Renal cortical epithelial cell (primary cell): Measurements from ENCODE around the gene HMGB2. TPM values are rescaled to one million over a fixed set of nuclear protein-coding genes. Genes with fewer than 3 reads are reported as not detected.

Source experiments
- DNase-seq: peaks from one replicate; pipeline ENCODE4 v3.0.0-alpha.2; 2011; ENCODE audit warnings: low read depth
- total RNA-seq: library from RNA; depleted of rRNA; stranded (reverse); fragments of >200 nt; gene quantifications from 2 replicates; pipeline ENCODE4 v1.2.3, GENCODE V29; 2014

HMGB2 gene
- 22.2 and 51.9 TPM in 2 replicates for total RNA-seq

DNA sequence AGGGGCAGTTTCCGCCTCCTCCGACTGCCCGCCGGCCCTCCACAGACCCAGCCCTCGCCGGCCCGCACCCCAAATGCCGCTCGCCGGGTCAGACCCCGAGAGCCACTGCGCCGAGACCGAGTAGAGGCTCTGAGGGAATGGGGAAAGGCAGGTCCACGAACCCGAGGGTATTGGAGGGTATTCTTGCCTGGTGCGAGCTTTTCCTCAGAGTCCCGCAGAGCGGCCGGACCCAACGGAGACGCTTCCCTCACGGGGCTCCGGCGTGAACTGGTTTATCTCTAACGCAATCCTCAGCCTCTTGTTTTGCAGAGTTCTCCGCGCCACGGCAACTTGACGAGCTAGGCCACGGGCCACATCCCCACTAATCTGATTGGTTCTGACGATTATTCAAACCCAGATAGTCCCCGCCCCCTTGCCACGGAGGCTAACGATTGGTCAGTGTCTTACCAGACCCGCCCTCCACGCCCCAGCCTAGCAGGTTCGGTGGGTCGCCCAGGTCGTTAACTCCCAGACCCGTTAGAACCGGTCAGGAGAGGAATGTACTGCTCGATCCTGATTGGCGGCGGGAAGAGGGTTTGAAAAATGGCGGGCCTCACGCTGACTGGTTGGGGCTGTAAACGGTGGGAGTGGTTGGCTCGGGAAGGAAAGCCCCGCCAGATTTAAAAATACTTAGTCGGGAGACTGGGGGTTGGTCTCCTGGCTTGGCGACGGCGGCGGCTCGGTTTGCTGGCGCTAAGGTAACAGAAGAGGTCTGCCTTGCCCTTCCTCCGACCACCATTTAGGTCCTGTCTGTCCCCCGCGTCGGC lies at the start of gene HMGB2:
TSS of gene HMGB2 (minus strand) at position 274 of the 806 bp plus-strand sequence. CDS start 709 bp downstream, outside the sequence.
- DNase-seq = peak; percentile 99

DNA sequence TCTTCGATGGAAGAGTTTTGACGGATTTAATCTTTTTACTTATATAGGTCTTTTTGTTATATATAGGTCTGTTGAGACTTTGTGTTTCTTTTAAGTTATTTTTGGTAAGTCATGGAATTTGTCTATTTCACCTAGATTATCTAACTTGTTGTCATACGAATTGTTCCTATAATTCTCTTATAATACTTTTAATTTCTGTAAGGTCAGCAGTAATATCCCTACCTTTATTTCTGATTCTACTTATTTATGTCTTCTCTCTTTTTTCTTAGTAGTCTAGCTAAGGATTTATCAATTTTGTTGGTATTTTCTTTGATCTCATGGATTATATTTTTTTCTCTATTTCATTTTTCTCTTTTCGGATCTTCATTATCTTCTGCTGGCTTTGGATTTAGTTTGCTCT lies 48.2 kb upstream of the HMGB2 start:
- no peak for DNase-seq

DNA sequence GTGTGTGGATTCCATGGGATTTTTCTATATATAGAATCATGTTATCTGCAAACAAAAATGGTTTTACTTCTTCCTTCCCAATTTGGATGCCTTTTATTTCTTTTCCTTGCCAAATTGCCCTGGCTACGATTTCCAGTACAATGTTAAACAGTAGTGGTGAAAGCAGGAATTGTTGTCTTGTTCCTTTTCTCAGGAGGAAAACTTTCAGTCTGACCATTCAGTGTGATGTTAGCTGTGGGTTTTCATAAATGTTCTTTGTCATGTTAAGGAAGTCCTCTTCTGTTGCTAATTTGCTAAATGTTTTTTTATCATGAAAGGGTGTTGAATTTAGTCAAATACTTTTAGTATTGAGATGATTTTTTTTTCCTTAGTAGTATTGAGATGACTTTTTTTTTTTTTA lies 47.5 kb upstream of the HMGB2 start:
- DNase-seq = no peak

DNA sequence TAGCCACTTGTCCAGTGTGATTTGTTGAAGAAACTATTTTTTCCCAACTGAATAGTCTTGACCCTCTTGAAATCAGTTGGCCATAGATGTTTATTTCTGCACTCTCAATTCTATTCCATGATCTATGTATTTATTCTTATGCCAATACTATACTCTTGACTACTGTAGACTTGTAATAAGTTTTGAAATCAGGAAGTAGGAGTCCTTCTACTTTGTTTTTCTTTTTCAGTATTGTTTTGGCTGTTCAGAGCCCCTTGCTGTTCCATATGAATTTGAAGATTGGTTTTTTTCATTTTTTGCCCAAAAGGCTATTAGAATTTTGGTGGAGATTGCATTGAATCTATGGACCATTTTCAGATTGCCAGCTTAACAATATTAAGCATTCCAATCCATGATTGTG lies 46.8 kb upstream of the HMGB2 start:
- DNase-seq = no peak

DNA sequence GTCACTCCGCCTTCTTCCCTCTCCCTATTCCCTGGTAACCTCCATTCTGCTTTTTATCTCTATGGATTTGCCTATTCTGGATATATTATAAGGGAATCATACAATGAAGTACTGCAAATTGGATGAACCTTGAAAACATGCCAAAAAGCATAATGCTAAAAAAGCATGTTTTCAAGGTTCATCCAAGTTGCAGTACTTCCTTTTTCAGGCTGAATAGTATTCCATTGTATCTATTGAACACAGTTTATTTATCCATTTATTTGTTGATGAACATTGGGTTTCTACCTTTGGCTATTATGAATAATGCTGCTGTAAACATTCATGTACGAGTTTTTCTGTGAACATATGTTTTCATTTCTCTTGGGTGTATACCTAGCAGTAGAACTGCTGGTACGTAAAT lies 45.8 kb upstream of the HMGB2 start:
- no peak for DNase-seq

DNA sequence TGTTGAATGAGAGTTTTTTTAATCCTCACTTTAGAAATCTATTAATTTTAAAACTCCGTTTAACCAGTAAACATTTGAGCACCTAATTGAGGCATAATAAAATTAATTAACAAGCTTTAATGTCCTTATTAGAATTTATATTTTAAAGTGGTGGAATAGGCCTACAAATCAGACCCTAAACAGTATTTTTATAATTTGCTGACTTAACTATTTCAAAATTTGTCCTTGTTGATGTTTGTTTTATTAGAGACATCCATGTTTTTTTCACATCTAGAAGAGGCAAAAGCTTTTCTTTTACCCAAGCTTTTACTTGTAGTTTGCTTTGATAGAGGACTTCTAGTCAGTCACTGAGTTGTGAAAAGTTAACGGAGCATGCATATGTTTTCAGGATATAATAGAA lies 40.4 kb upstream of the HMGB2 start:
- DNase-seq = no peak

DNA sequence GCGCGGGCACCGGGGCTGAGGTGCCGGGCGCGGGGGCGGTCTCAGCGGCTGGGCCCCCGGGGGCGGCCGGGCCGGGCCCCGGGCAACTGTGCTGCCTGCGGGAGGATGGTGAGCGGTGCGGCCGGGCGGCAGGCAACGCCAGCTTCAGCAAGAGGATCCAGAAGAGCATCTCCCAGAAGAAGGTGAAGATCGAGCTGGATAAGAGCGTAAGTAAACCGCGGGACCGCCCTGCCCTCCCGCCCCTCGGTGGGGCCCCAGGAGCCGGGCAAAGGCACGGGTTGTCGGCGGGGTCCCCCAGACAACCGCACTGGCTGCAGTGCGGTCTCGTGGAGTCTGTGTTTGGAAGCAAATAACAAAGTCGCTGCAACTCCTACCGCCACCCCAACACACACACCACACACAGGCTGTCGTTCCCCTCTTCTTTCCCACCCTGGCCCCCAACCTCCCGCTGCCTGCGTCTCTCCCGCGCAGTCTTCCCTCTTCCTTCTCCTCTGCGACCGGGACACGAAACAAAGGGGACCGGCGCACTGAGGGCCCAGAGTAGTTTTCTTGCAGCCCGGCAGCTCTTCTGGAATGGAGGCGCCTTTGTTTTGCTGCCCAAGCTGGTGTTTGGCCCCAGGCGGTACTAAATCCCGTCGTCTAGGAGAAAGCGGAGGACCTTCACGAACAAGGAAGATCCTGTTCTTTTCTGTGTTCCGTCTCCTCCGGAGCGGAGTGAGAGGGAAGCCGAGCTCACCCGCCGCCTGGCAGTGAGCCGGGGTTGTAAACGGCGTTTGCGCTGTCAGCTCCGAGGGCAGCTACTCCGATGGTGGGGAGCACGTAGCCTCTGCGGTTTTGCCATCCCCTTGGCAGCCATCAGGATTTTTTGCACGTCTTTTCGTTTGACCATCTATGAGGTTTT lies 37.4 kb upstream of the HMGB2 start:
- DNase-seq = peak; percentile 47

DNA sequence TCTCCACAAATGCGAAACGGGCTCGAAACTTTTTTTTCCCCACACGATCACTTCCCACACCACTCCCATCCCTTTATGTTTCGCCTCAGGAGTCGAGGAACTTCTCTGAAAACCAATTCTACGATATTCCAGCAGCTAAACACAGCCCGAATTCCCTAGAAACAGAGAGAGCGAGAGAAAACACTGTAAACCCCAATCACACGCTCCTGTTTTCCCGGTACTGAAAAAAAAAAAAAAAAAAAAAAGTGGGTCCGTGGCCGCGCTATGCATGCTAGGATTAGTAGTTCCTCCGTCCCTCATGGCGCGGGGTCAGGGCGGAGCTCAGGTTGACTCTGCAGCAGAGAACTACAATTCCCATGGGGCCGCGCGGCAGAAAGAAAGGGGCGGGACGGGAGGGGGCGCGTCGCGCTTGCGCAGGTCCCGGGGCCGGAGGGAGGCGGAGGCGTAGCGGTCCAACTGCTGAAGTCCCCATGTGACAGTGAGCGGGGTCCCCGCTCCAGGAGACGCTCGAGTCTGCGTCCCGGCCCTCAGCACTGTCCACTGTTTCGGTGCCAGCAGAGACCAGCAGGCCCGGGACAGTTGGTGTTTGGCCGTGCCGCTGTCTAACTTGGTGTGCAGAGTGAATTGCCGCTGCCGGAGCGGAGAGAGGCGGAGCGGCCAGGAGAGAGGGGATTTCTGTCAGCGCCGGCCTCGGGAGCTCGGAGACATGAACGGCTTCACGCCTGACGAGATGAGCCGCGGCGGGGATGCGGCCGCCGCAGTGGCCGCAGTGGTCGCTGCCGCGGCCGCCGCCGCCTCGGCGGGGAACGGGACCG lies 36.5 kb upstream of the HMGB2 start, which contains the start of gene SAP30:
TSS of gene SAP30 (plus strand) at position 478 of the 815 bp plus-strand sequence. CDS start at position 707, 229 bp downstream.
- DNase-seq = peak; percentile 92

DNA sequence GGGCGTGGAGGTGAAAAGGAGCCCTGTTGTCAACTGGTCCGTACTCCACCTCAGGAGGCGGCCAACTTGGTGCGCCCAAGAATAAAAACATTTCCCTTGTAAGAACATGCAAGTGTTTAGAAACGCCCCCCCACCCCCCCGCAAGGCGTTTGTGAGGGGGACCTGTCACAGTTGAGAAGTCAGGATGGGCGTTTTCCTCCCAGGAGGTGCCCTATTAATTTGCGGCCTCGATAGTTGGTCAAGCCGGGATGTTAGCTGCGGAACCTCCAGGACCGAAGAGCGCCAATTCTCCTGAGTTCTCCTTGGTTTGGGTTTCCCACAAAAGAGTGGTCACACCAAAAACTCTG lies 35.9 kb upstream of the HMGB2 start:
- no peak for DNase-seq

DNA sequence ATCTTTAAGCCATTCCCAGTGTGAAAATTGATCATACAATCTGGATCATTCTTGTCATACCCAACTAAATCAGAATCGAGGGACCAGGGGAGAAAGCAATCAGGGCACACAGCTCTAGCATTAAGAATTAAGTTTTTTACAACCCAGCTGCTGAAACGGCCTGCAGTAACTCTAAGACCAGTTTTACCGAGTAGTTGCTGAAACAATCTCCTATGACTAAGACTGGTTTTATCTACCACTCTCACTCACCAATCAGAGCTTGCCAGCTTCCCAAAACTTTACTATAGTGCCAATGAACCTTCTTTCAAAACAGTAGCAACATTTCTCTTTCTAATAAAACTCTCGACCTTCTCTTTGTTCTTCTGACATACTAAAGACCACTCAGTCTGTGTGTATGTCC lies 33.8 kb upstream of the HMGB2 start:
- DNase-seq = no peak

DNA sequence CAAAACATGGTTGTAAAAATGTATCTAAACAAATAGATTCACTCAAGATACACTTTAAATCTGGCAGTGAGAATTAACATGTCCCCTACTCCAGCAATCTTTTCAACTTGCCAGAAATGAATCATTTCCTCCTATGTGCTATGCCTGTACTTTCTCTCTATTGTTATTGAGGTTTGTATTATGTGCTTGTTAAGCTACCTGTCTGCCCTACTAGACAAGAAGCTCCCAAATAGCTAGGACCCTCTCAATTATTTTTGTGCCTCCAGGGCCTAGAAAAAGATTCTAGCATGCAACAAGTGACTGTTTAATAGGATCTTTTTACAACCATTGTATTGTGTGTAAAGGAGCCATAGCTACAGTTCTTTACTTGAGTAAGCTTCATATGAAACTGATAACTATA lies 33.1 kb upstream of the HMGB2 start:
- DNase-seq = peak; percentile 41

DNA sequence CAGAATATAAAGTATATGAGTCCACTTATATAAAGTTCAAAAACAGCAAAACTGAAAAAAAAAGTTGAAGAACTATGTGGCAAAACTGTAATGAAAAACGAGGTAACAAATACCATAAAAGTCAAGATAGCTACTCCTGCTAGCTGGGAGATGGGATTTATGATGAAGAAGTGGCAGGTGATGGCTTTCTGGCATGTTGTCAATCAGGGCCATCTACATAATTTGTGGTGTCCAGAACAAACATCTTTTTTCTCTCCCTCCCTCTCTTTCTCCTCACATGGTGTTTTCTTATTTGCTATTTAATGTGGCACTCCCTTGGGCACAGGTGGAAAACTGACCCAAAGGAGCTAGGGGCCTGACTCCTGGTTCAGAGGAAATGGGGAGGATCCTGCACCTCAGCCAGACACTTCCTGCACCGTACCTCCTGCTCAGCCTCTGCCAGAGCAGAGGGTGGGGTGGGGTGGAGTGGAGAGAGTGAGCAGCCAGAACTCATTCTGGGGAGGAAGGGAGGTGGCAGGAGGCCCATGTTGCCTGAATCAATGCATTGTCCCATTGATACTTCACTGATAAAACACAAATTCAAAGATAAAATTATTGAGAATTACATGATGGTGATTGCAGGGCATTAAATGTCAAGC lies 31.3 kb upstream of the HMGB2 start:
- DNase-seq = no peak

DNA sequence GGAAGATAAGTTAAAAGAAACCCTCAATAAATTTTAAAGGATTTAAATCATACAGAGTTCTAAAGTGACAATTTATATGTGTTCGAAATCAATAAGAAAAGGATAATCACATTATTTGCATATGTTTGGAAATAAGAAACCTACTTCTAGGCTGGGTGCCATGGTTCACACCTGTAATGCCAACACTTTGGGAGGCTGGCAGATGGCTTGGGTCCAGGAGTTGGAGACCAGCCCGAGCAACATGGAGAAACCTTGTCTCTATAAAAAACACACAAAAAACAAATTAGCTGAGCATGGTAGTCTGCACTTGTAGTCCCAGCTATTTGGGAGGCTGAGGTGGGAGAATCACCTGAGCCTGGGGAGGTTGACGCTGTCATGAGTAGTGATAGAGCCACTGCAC lies 28.5 kb upstream of the HMGB2 start:
- no peak for DNase-seq

DNA sequence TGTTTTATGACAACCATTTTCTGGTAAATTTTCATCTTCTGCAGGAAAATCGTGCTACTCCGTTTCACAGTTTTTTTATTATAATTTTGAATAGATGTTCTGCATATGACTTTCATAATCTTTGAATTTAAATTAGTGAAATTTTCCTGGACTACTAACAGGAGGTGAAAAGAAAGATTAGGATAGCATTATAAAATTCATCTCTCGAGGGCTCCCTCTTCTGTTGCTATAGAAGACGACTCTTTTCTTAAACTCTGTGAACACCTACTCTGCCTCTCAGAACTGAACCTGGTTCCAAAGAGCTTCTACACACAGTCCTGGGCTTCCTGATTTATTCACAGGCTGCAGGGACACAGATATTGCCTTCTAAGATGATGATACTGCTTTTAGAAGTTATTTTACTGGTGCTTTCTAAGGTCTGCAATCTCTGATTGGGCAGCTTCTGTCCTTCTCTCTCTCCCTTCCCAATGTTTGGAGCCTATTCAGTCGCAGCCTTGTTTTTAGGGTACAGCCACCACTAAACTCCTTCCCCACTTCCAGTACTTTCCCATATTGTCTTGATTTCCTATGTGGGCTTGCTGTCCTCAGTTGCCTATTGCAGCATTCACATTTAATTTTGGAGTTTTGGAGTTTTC lies 26.5 kb upstream of the HMGB2 start:
- peak; percentile 23 for DNase-seq

DNA sequence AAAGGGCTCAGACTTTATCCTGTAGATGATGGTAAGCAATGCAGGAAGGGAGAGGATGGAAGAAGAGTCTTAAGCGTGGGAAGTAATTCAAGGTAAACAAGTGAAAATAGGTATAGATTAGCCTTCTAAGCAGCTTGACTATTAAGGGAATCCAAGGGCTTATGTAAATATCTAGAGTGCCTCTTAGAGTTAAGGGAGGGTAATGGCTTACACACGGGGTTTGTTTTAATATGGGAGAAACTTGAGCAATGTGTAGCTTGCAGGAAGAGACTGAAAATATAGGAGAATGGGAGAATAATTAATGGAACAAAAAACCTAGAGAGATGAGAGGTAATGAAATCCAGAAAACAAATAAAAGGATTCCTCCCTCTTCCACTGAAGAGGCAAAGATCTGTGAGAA lies 23.8 kb upstream of the HMGB2 start:
- no peak for DNase-seq

DNA sequence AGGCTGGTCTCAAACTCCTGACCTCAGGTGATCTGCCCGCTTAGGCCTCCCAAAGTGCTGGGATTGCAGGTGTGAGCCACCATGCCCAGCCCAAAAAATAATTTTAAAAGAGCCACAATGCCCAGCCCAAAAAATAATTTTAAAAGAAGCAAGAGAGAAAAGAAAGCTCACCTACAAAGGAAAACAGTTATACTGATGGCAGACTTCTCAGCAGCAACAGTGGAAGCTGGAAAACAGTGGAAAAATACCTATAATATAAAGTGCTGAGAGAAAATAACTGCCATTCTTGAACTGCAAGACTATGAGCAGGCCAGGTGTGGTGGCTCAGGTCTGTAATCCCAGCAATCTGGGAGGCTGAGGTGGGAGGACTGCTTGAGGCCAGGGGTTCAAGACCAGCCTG lies 13.3 kb upstream of the HMGB2 start:
- no peak for DNase-seq

DNA sequence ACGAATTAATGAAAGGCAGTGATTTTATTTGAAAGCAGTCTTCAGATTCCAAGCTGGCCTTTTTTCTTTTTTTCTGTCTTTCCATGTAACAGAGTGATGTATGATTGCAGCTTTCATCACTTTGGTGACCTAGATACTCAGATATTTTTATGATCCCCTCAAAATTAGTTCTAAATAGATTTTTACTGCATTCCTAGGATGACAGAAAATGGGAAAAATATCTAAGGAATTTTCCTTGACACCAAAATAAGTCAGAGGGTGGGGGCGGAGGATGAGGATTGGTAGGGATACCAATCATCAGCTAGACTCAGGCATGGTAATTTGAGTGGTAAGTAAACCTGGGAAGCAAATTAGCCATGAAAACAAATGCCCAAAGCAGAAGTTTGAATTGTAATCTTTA lies 11.9 kb upstream of the HMGB2 start:
- peak; percentile 35 for DNase-seq

DNA sequence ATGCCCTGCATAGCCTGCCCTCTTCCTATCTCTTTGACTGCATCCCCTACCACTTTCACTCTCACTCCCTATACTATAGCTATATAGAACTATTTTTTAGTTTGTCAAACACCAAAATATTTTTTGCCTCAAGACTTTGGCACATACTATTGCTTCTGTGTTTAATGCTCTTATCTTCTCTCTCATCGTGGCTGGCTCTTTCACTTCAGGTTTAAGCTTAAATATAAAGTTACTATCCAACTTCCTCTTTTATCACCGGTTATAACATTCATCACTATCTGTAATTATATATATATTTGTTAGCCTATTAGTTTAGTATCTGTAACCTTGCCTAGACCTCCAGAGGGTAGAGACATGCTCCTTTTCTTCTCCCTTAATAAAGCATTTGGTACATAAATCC lies 11.5 kb upstream of the HMGB2 start:
- DNase-seq = no peak

DNA sequence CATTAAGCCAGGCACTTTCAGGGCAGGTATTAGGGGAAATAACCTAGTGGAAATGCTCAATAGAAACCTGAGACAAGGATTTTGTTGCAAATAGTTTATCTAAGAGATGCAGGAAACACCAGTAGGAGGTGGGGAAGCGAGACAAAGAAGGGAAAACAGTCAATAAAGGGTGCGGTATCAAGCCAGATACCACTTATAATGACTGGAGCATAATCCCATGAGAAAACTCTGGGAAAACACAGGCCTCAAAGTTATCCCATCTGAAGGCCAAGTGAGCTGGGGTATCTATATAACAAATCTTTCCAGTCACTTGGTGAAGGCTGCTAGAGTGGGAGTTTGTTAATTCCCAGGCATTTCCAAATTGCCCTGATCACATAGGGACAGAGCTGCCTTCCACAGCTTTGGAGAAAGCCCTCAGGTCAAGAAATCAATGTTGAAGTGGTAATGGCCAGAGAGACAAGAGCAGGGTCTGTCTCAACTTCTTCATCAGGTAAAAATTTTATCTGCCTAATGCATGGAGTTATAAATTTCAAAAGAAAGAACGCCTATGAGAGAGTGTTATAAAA lies 9.8 kb upstream of the HMGB2 start:
- DNase-seq = no peak

DNA sequence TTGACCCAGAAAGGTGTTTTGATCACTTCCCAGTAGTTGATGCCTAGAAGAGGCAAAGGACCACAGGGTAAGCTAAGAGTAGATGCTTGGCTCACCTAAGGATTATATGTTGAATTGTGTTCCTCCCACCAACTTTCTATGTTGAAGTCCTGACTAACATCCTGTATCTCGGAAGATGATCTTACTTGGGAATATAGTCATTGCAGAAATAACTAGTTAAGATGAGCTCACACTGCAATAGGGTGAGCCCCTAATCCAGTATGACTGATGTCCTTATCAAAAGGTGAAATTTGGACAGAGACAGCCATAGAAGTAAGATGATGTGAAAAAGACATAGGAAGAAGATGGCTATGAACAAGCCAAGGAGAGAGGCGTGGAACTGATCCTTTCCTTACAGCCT lies 3.3 kb upstream of the HMGB2 start:
- DNase-seq = no peak
